HG02798 (cell line): ENCODE results near the gene LITAF.
"Not testable (repeated sequence)": the region's sequence is repeated elsewhere in the genome, so short reads cannot be mapped to it uniquely, and the experiment has no call there.

Experiments
- ATAC-seq: cut with Tn5 transposase; IDR thresholded peaks from one replicate; pipeline ENCODE4 v1.9.1; 2021; ENCODE audit warnings: mild to moderate bottlenecking; ENCODE audit not compliant: unreplicated experiment, poor library complexity

The LITAF gene

DNA sequence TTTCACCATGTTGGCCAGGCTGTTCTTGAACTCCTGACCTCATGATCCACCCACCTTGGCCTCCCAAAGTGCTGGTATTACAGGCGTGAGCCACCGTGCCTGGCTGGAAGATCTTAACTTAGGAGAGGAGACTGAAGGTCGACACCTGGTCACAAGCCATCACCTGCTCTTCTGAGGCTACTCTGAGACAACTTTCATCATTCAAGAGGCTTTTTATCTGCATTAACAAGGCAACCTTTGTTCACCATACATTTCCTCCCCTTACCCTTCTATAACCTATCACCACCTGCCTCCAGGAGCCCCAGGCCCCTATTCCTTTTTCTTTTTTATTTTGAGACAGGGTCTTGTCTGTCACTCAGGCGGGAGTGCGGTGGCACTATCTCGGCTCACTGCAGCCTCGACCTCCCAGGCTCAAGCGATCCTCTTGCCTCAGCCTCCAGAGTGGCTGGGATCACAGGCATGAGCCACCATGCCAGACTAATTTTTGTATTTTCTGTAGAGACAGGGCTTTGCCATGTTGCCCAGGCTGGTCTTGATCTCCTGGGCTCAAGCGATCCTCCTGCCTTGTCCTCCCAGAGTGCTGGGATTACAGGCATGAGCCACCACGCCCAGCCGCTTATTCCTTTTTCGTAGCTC is 6.2 kb downstream of the LITAF start:
- ATAC-seq: no peak

DNA sequence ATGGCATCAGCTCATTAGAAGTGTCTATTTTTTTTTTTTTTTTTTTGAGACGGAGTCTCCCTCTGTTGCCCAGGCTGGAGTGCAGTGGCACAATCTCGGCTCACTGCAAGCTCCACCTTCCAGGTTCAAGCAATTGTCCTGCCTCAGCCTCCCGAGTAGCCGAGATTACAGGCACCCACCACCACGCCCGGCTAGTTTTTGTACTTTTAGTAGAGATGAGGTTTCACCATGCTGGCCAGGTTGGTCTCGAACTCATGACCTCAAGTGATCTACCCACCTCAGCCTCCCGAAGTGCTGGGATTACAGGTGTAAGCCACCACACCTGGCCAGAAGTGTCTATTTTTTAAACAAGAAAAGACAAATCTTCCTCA is 9.4 kb downstream of the LITAF start:
- not testable (repeated sequence) for ATAC-seq

DNA sequence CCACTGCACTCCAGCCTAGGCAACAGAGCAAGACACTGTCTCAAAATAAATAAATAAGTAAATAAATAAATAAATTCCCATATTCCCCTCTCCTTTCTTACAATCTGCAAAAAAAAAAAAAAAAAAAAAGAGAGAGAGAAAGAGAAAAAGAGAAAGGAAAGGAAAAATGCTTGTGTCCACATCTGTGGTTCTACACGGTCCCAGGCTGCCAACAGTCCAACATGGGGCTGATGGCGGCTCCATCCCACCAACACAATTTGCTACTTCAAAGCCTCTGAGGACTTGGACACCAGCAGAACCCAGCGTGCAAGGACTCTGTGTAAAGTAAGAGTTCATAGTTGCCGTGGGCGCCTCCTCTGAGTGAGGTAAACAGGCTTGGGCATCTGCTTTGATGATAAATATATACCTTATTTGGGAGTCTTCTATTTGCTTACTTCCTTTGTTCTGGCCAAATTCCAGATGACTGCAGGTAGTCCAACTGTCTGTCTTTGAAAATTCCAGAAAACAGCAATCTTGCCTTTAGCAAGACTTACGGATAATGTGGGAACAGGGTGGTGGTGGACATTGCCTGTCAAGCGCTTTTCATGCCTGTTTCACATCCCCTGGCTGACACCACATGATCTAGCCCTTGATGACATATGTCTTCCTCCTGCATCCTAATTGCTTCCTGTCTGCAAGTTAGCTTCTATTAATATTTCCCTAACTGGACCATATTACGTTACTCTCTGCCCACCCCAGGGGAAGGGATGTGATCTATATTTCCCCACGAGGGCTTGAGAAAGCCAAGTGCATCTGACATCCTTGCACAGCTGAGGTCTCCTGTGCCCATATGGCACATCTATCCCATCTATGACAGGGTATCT is 10.1 kb downstream of the LITAF start:
- peak; percentile 55 for ATAC-seq

DNA sequence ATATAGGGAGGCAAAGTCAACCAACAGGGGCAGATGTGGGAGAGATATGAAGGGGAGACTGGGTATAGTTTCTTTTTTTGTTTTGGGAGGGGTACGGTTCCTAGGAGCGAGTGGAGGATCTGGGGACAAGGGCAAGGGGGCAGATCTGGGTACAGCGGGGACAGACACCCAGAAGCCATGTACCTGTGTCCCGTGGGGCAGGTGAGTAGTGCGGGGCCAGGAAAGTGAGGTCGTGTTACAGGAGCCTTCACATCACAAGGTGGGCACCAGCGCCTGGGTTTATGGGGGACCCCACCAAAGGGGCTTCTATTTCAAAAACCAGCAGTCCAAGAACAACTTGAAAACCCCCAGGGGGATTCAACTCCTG is 11.5 kb downstream of the LITAF start:
- no peak for ATAC-seq

- ATAC-seq: no peak
Observed at GRCh38 chr16:11572301-11572995, 14.3 kb downstream of the LITAF start.

- no peak for ATAC-seq
Observed at GRCh38 chr16:11571549-11571948, 15.2 kb downstream of the LITAF start.

- no peak for ATAC-seq
Observed at GRCh38 chr16:11570806-11571205, 15.9 kb downstream of the LITAF start.

- ATAC-seq: no peak
Observed at GRCh38 chr16:11570258-11570657, 16.5 kb downstream of the LITAF start.

GRCh38 chr16:11566398-11566797 is 20.3 kb downstream of the LITAF start:
- ATAC-seq: no peak

GRCh38 chr16:11565665-11566064 is 21.1 kb downstream of the LITAF start:
- no peak for ATAC-seq

- ATAC-seq: no peak
Observed at GRCh38 chr16:11564046-11564926, 22.4 kb downstream of the LITAF start.

GRCh38 chr16:11563493-11564040 is 23.2 kb downstream of the LITAF start:
- ATAC-seq: no peak

DNA sequence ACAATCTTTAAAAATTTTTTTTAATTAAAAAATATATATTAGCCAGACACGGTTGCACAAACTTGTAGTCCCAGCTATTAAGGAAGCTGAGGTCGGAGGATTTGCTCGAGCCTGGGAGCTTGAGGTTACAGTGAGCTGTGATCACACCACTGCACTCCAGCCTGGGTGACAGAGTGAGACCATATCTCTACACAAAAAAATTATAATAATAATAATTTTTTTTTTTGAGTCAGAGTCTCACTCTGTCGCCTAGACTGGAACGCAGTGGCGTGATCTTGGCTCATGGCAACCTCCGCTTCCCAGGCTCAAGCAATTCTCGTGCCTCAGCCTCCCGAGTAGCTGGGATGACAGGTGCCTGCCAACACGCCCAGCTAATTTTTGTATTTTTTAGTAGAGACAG is 23.8 kb downstream of the LITAF start:
- no peak for ATAC-seq

DNA sequence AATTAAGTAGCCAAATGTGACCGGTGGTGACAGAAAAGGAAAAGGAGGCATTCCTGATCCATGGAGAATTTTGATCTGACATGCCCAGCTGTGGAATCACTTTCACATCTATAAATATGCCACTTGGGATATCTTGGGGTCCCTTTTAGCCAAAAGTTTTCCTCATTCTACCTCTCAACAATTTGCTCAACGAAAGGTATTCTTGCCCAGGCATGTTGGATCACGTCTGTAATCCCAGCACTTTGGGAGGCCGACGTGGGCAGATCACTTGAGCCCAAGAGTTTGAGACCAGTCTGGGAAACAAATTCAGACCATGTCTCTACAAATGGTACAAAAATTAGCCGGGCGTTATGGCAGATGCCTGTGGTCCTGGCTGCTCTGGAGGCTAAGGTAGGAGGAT is 24.3 kb downstream of the LITAF start:
- ATAC-seq: no peak

DNA sequence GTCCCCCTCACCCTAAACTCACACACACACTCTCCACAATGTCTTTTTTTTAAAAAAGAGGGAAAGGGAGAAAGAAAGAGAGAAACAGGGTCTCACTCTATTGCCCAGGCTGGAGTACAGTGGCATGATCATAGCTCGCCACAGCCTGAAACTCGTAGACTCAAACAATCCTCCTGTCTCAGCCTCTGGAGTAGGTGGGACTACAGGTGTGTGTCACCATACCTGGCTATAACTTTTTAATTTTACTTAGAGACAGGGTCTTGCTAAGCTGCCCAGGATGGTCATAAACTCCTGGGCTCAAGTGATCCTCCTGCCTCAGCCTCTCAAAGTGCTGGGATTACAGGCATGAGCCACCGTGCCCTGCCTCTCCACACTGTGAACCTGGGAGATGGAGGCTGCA is 24.9 kb downstream of the LITAF start:
- no peak for ATAC-seq

DNA sequence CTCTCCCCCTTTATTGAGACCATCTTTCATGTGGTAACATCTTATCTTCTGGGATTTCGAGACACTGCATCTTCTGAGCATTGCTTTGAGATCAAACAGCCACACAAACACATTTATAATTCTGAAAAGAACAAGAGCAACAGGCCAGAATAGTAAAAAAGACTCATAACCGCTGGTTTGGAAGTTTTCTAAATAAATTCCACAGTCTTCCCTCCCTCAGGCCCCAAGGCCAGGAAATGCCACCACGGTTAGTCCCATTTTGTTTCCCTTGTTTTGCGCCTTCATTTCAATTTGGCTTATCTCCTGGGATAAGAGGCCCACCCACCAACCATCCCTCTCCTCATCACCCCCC is 25.3 kb downstream of the LITAF start:
- no peak for ATAC-seq

GRCh38 chr16:11560701-11561453 is 25.8 kb downstream of the LITAF start:
- ATAC-seq: no peak

GRCh38 chr16:11558308-11558823 is 28.4 kb downstream of the LITAF start:
- not testable (repeated sequence) for ATAC-seq

DNA sequence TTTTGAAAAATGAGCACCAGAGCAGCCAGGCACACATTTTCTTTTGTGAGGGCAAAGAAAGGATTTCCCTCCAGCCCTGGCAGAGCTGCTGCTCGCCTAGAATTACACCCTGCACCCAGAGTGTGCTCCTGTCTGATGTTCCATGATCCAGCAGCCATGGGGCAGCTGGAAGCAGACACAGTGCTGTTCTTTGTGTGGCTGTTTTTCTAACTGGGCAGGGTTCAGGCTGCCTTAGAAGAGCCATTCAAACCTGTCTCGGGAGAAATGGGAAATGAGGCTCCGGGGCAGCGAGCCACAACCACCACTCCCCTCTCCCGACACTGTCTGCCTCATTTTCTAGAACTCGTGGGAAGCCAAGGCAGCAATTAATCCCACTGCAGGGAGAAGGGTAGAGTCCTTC is 28.9 kb downstream of the LITAF start:
- ATAC-seq: no peak
